DMS79 treated with DMSO at 0.1 percent for 48 hours (cell line): ENCODE data around the gene MRPL4.

Source experiments
- DNase-seq: peaks from one replicate; lab custom pipeline; 2025; lab: John Stamatoyannopoulos, UW

Gene MRPL4

GRCh38 chr19:10288662-10289166 lies 36.7 kb downstream of the MRPL4 start:
- peak; percentile 17 for DNase-seq

- peak; percentile 80 for DNase-seq
Observed at GRCh38 chr19:10289167-10289835, 37.3 kb downstream of the MRPL4 start.

- DNase-seq, result peak; percentile 54
Observed at GRCh38 chr19:10289836-10290356, 37.9 kb downstream of the MRPL4 start, which contains the start of gene ICAM5. TSS of gene ICAM5 (plus strand) at chr19:10289952. CDS start at chr19:10290044, 92 bp downstream.

- DNase-seq, result peak; percentile 44
Observed at GRCh38 chr19:10290357-10290875, 38.4 kb downstream of the MRPL4 start.

- DNase-seq, result peak; percentile 32
Observed at GRCh38 chr19:10290876-10291553, 39.0 kb downstream of the MRPL4 start.

GRCh38 chr19:10291554-10292205 lies 39.7 kb downstream of the MRPL4 start:
- no peak for DNase-seq

GRCh38 chr19:10292206-10292788 lies 40.3 kb downstream of the MRPL4 start:
- DNase-seq, result no peak

GRCh38 chr19:10292789-10293636 lies 41.0 kb downstream of the MRPL4 start:
- DNase-seq, result no peak

GRCh38 chr19:10293637-10294367 lies 41.8 kb downstream of the MRPL4 start:
- DNase-seq, result no peak

- no peak for DNase-seq
Observed at GRCh38 chr19:10294368-10294697, 42.3 kb downstream of the MRPL4 start.

GRCh38 chr19:10295305-10295846 lies 43.4 kb downstream of the MRPL4 start:
- no peak for DNase-seq

GRCh38 chr19:10295847-10296591 lies 44.0 kb downstream of the MRPL4 start:
- no peak for DNase-seq

- DNase-seq, result no peak
Observed at GRCh38 chr19:10299545-10300458, 47.8 kb downstream of the MRPL4 start.

- DNase-seq, result no peak
Observed at GRCh38 chr19:10305139-10305806, 53.3 kb downstream of the MRPL4 start.

GRCh38 chr19:10306327-10306726 lies 54.3 kb downstream of the MRPL4 start:
- DNase-seq, result no peak

- DNase-seq, result no peak
Observed at GRCh38 chr19:10309423-10309822, 57.4 kb downstream of the MRPL4 start, which contains the start of gene ZGLP1. TSS of gene ZGLP1 (minus strand) at chr19:10309815.
